Neural cell (in vitro differentiated cells): ENCODE data around the gene CD300A.

Experiments
- EZH2 ChIP-seq: fragments of 200-600, 300-800 bp; shearing (Covaris generic), sonication (generic); IDR thresholded peaks from 2 replicates; pipeline ENCODE4 v1.6.1; 2014; ENCODE audit warnings: antibody characterized with exemption, low read length, borderline replicate concordance, mild to moderate bottlenecking; ENCODE audit not compliant: insufficient read depth, poor library complexity, severe bottlenecking
- MXI1 ChIP-seq: fragments of 450-650 bp; conservative IDR thresholded peaks from 2 replicates; pipeline ENCODE4 v1.6.1; 2014; ENCODE audit warnings: antibody characterized with exemption, mild to moderate bottlenecking; ENCODE audit not compliant: poor library complexity, severe bottlenecking
- POLR2AphosphoS5 ChIP-seq: IDR thresholded peaks from 2 replicates; pipeline ENCODE4 v1.6.1; 2012
- RAD21 ChIP-seq: fragments of 450-650 bp; conservative IDR thresholded peaks from 2 replicates; pipeline ENCODE4 v1.6.1; 2014; ENCODE audit warnings: antibody characterized with exemption, mild to moderate bottlenecking, moderate library complexity
- TF ChIP-seq, protein P1 (sequence below): fragments of 450-650 bp; IDR thresholded peaks from 2 replicates; pipeline ENCODE4 v1.5.1; 2014; ENCODE audit warnings: antibody characterized with exemption, mild to moderate bottlenecking, moderate library complexity; ENCODE audit not compliant: poor library complexity, severe bottlenecking
- TF ChIP-seq, protein P2 (sequence below): IDR thresholded peaks from 2 replicates; pipeline ENCODE4 v1.6.1; 2012; ENCODE audit warnings: borderline replicate concordance

DNA sequence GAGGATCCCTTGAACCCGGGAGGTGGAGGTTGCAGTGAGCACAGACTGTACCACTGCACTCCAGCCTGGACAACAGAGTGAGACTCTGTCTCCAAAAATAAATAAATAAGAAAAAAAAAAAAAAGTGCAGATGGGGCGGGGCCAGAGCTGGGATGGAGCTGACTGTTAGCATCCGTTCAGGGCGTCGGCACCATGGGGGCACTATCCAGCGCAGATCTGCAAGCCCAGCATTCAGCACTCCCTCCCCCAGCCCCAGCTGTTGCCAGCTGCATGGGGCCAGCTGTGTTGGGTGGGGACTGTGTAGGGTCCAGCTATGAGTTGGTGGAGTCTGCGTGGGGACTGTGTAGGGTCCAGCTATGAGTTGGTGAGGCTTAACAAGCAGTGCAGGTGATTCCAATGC, 21.3 kb upstream of the CD300A start:
- TF ChIP-seq, protein P1, sequence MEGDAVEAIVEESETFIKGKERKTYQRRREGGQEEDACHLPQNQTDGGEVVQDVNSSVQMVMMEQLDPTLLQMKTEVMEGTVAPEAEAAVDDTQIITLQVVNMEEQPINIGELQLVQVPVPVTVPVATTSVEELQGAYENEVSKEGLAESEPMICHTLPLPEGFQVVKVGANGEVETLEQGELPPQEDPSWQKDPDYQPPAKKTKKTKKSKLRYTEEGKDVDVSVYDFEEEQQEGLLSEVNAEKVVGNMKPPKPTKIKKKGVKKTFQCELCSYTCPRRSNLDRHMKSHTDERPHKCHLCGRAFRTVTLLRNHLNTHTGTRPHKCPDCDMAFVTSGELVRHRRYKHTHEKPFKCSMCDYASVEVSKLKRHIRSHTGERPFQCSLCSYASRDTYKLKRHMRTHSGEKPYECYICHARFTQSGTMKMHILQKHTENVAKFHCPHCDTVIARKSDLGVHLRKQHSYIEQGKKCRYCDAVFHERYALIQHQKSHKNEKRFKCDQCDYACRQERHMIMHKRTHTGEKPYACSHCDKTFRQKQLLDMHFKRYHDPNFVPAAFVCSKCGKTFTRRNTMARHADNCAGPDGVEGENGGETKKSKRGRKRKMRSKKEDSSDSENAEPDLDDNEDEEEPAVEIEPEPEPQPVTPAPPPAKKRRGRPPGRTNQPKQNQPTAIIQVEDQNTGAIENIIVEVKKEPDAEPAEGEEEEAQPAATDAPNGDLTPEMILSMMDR = no peak
- TF ChIP-seq MXI1 (no peak), POLR2AphosphoS5 (no peak), EZH2 (no peak), RAD21 (no peak)
- TF ChIP-seq, protein P2, sequence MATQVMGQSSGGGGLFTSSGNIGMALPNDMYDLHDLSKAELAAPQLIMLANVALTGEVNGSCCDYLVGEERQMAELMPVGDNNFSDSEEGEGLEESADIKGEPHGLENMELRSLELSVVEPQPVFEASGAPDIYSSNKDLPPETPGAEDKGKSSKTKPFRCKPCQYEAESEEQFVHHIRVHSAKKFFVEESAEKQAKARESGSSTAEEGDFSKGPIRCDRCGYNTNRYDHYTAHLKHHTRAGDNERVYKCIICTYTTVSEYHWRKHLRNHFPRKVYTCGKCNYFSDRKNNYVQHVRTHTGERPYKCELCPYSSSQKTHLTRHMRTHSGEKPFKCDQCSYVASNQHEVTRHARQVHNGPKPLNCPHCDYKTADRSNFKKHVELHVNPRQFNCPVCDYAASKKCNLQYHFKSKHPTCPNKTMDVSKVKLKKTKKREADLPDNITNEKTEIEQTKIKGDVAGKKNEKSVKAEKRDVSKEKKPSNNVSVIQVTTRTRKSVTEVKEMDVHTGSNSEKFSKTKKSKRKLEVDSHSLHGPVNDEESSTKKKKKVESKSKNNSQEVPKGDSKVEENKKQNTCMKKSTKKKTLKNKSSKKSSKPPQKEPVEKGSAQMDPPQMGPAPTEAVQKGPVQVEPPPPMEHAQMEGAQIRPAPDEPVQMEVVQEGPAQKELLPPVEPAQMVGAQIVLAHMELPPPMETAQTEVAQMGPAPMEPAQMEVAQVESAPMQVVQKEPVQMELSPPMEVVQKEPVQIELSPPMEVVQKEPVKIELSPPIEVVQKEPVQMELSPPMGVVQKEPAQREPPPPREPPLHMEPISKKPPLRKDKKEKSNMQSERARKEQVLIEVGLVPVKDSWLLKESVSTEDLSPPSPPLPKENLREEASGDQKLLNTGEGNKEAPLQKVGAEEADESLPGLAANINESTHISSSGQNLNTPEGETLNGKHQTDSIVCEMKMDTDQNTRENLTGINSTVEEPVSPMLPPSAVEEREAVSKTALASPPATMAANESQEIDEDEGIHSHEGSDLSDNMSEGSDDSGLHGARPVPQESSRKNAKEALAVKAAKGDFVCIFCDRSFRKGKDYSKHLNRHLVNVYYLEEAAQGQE = no peak
